HepG2 (cell line): ENCODE measurements around the gene DNAJC5. TPM values are rescaled to one million over a fixed set of nuclear protein-coding genes. Genes with fewer than 3 reads are reported as not detected.

ENCODE experiments used
- ELF1 ChIP-seq: sonication (generic); formaldehyde crosslinking; IDR thresholded peaks from 2 replicates; pipeline ENCODE4 v1.4.0; 2020; ENCODE audit warnings: missing genetic modification reagents
- HBP1 ChIP-seq: IDR thresholded peaks from 2 replicates; pipeline ENCODE4 v1.6.1; 2016; ENCODE audit warnings: low read depth, control low read depth
- KLF11 ChIP-seq: IDR thresholded peaks from 2 replicates; pipeline ENCODE4 v1.6.1; 2016; ENCODE audit warnings: missing compliant biosample characterization
- KLF6 ChIP-seq: IDR thresholded peaks from 2 replicates; pipeline ENCODE4 v1.8.0; 2016; ENCODE audit warnings: missing biosample characterization, missing genetic modification reagents
- KMT2B ChIP-seq: IDR thresholded peaks from 2 replicates; pipeline ENCODE4 v1.6.1; 2016; ENCODE audit warnings: missing genetic modification reagents, missing compliant biosample characterization
- NONO ChIP-seq, 2 experiments: fragments of 450-650 bp in 1 of 2; sonication (generic) in 1 of 2; formaldehyde crosslinking in 1 of 2; IDR thresholded peaks in 1 of 2; conservative IDR thresholded peaks in 1 of 2; 2 replicates each; pipeline versions ENCODE4 v1.6.1 to v1.8.0; 2017 to 2022; ENCODE audit warnings: mild to moderate bottlenecking in 1 of 2, missing genetic modification reagents in 1 of 2, moderate library complexity in 1 of 2
- RCOR2 ChIP-seq: IDR thresholded peaks from 2 replicates; pipeline ENCODE4 v1.6.1; 2016; ENCODE audit warnings: missing biosample characterization, missing genetic modification reagents
- SAFB2 ChIP-seq: sonication (generic); formaldehyde crosslinking; IDR thresholded peaks from 2 replicates; pipeline ENCODE4 v1.5.1; 2020; ENCODE audit warnings: missing genetic modification reagents, low read depth, mild to moderate bottlenecking, borderline replicate concordance
- SOX5 ChIP-seq: IDR thresholded peaks from 2 replicates; pipeline ENCODE4 v1.6.1; 2016; ENCODE audit warnings: borderline replicate concordance
- TCF12 ChIP-seq, 2 experiments: fragments of 450-650 bp in 1 of 2; sonication (generic) in 1 of 2; formaldehyde crosslinking in 1 of 2; IDR thresholded peaks; 2 replicates each; pipeline versions ENCODE4 v1.6.1 to v1.8.0; 2017 to 2022; ENCODE audit warnings: antibody characterized with exemption in 1 of 2, mild to moderate bottlenecking in 1 of 2, missing genetic modification reagents in 1 of 2, moderate library complexity in 1 of 2
- ZFP37 ChIP-seq: sonication (generic); formaldehyde crosslinking; IDR thresholded peaks from 2 replicates; pipeline ENCODE4 v1.4.0; 2020; ENCODE audit warnings: missing genetic modification reagents, borderline replicate concordance
- ZFX ChIP-seq: sonication (generic); formaldehyde crosslinking; IDR thresholded peaks from 2 replicates; pipeline ENCODE4 v1.4.0; 2020; ENCODE audit warnings: mild to moderate bottlenecking, low read depth, missing genetic modification reagents, moderate library complexity
- ZNF121 ChIP-seq: sonication (generic); formaldehyde crosslinking; IDR thresholded peaks from 2 replicates; pipeline ENCODE4 v1.5.0; 2020; ENCODE audit warnings: mild to moderate bottlenecking, missing genetic modification reagents
- ZNF614 ChIP-seq: IDR thresholded peaks from 2 replicates; pipeline ENCODE4 v1.6.1; 2018; ENCODE audit warnings: missing biosample characterization, missing genetic modification reagents, inconsistent platforms, borderline replicate concordance
- ZNF616 ChIP-seq: sonication (generic); formaldehyde crosslinking; IDR thresholded peaks from 2 replicates; pipeline ENCODE4 v1.5.0; 2020; ENCODE audit warnings: low read depth, mild to moderate bottlenecking, missing genetic modification reagents
- ZNF720 ChIP-seq: sonication (generic); formaldehyde crosslinking; IDR thresholded peaks from 2 replicates; pipeline ENCODE4 v1.4.0; 2020; ENCODE audit warnings: missing genetic modification reagents
- polyA plus RNA-seq, 8 experiments: library from polyadenylated mRNA; depleted of rRNA in 3 of 8; stranded (reverse) in 7 of 8; unstranded in 1 of 8; fragments of >200 nt; fragmentation: Illumina TruSeq in 4 of 8; extraction: Trizol in 4 of 8; gene quantifications; 2 replicates each; pipeline versions ENCODE4 v1.2.1 to v1.2.3, GENCODE V29; 2011 to 2016; ENCODE audit warnings: low read depth in 4 of 8, missing spikeins in 1 of 8, mixed read lengths in 1 of 8; ENCODE audit not compliant: insufficient read depth in 1 of 8
- total RNA-seq, 5 experiments: library from RNA; depleted of rRNA; stranded (reverse); fragments of >200 nt; fragmentation: Illumina TruSeq; extraction: Trizol; gene quantifications; 2 replicates each; pipeline ENCODE4 v1.2.3, GENCODE V29; 2016; ENCODE audit warnings: low read depth in 1 of 5
- TF ChIP-seq, protein P1 (sequence below): sonication (generic); formaldehyde crosslinking; IDR thresholded peaks from 2 replicates; pipeline ENCODE4 v1.4.0; 2020; ENCODE audit warnings: missing genetic modification reagents, borderline replicate concordance
- TF ChIP-seq, protein P2 (sequence below): sonication (generic); formaldehyde crosslinking; IDR thresholded peaks from 2 replicates; pipeline ENCODE4 v1.8.1; 2022; ENCODE audit warnings: low read depth, mild to moderate bottlenecking, missing genetic modification reagents
- TF ChIP-seq, protein P3 (sequence below): sonication (generic); formaldehyde crosslinking; IDR thresholded peaks from 2 replicates; pipeline ENCODE4 v1.9.0; 2021; ENCODE audit warnings: missing genetic modification reagents, borderline replicate concordance

DNAJC5 gene
- total and polyA plus RNA-seq, 2 of the 13 experiments (the other 11 are each of a cell fraction or from before 2014, with no cell fraction given): 42.8 to 64.5 TPM

- TF ChIP-seq ZNF614: peak; percentile 55; the same call in 1 of the 2 replicates
- TF ChIP-seq NONO (IDR thresholded peaks at IDR 0.05): no peak
- TF ChIP-seq NONO (CRISPR knock-in tag; conservative IDR thresholded peaks at IDR 0.05): peak; percentile 80; the same call in 1 of the 2 replicates
- TF ChIP-seq ZNF616 (CRISPR knock-in tag): peak; percentile 84
- no peak for TF ChIP-seq ZFP37 (CRISPR knock-in tag)
- TF ChIP-seq KMT2B (CRISPR knock-in tag): no peak
- peak; percentile 85 for TF ChIP-seq ZNF121 (CRISPR knock-in tag)
- TF ChIP-seq HBP1 (CRISPR knock-in tag): peak; percentile 30; the same call in 1 of the 2 replicates
- no peak for TF ChIP-seq TCF12 (IDR thresholded peaks at IDR 0.05)
- TF ChIP-seq TCF12 (CRISPR knock-in tag; IDR thresholded peaks at IDR 0.05): no peak
- TF ChIP-seq, protein P1, sequence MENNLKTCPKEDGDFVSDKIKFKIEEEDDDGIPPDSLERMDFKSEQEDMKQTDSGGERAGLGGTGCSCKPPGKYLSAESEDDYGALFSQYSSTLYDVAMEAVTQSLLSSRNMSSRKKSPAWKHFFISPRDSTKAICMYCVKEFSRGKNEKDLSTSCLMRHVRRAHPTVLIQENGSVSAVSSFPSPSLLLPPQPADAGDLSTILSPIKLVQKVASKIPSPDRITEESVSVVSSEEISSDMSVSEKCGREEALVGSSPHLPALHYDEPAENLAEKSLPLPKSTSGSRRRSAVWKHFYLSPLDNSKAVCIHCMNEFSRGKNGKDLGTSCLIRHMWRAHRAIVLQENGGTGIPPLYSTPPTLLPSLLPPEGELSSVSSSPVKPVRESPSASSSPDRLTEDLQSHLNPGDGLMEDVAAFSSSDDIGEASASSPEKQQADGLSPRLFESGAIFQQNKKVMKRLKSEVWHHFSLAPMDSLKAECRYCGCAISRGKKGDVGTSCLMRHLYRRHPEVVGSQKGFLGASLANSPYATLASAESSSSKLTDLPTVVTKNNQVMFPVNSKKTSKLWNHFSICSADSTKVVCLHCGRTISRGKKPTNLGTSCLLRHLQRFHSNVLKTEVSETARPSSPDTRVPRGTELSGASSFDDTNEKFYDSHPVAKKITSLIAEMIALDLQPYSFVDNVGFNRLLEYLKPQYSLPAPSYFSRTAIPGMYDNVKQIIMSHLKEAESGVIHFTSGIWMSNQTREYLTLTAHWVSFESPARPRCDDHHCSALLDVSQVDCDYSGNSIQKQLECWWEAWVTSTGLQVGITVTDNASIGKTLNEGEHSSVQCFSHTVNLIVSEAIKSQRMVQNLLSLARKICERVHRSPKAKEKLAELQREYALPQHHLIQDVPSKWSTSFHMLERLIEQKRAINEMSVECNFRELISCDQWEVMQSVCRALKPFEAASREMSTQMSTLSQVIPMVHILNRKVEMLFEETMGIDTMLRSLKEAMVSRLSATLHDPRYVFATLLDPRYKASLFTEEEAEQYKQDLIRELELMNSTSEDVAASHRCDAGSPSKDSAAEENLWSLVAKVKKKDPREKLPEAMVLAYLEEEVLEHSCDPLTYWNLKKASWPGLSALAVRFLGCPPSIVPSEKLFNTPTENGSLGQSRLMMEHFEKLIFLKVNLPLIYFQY: peak; percentile 67; the same call in 1 of the 2 replicates
- no peak for TF ChIP-seq RCOR2
- peak; percentile 81 for TF ChIP-seq ZFX
- TF ChIP-seq ELF1 (CRISPR knock-in tag): no peak; the same call in 1 of the 2 replicates
- TF ChIP-seq SAFB2 (CRISPR knock-in tag): no peak
- TF ChIP-seq, protein P2, sequence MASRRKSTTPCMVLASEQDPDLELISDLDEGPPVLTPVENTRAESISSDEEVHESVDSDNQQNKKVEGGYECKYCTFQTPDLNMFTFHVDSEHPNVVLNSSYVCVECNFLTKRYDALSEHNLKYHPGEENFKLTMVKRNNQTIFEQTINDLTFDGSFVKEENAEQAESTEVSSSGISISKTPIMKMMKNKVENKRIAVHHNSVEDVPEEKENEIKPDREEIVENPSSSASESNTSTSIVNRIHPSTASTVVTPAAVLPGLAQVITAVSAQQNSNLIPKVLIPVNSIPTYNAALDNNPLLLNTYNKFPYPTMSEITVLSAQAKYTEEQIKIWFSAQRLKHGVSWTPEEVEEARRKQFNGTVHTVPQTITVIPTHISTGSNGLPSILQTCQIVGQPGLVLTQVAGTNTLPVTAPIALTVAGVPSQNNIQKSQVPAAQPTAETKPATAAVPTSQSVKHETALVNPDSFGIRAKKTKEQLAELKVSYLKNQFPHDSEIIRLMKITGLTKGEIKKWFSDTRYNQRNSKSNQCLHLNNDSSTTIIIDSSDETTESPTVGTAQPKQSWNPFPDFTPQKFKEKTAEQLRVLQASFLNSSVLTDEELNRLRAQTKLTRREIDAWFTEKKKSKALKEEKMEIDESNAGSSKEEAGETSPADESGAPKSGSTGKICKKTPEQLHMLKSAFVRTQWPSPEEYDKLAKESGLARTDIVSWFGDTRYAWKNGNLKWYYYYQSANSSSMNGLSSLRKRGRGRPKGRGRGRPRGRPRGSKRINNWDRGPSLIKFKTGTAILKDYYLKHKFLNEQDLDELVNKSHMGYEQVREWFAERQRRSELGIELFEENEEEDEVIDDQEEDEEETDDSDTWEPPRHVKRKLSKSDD (CRISPR knock-in tag): peak; percentile 32
- TF ChIP-seq KLF11: 0 out of 2 replicates have a peak, but pooled peaks have one; percentile 85
- TF ChIP-seq SOX5: peak; percentile 40; the same call in 1 of the 2 replicates
- TF ChIP-seq KLF6 (CRISPR knock-in tag): no peak
- TF ChIP-seq, protein P3, sequence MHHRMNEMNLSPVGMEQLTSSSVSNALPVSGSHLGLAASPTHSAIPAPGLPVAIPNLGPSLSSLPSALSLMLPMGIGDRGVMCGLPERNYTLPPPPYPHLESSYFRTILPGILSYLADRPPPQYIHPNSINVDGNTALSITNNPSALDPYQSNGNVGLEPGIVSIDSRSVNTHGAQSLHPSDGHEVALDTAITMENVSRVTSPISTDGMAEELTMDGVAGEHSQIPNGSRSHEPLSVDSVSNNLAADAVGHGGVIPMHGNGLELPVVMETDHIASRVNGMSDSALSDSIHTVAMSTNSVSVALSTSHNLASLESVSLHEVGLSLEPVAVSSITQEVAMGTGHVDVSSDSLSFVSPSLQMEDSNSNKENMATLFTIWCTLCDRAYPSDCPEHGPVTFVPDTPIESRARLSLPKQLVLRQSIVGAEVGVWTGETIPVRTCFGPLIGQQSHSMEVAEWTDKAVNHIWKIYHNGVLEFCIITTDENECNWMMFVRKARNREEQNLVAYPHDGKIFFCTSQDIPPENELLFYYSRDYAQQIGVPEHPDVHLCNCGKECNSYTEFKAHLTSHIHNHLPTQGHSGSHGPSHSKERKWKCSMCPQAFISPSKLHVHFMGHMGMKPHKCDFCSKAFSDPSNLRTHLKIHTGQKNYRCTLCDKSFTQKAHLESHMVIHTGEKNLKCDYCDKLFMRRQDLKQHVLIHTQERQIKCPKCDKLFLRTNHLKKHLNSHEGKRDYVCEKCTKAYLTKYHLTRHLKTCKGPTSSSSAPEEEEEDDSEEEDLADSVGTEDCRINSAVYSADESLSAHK: no peak
- TF ChIP-seq ZNF720 (CRISPR knock-in tag): no peak
Measured at GRCh38 chr20:63977739-63978276, 82.9 kb downstream of the DNAJC5 start (continued).
